Measurements from ENCODE around the gene SSC4D. TPM values are rescaled to one million over a fixed set of nuclear protein-coding genes. Genes with fewer than 3 reads are reported as not detected.

Gene SSC4D
- total and polyA plus RNA-seq, 4 experiments from 2014 or later, result 0.31 TPM; not detected in 3

DNA sequence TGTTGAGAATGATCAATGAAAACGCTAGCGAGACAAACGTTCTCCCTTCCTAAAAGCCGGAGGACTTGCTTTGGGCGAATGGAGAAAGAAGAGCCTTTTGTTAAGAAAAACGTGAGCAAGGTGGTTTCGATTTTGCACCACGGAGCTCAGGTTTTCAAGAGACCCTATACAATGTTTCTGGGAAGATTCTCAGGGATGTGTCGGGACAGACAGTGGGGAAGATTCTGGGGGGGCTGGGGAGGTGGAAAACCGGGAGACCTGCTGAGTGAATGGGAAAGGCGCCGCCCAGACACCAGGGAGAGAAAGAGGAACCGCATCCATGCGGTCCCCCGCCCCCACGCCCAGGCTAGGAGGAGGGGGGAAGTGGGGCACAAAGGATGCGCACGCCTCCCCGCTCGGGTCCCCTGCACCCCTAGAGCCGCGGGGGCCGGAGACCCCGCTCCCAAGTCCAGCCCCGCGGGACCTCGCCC lies 51.5 kb downstream of the SSC4D start:
- intact Hi-C loops (cut with micrococcal nuclease), result loop anchor here (1.0 to 2.0 kb wide), 3 partner anchors 12 to 443 kb away; partner anchors contain the start of genes HSPB1 and POR
- Mint-ChIP-seq H3K4me3 (peak overlapping the region; percentile 93 to 99 (median 96)), H3K27ac (peak overlapping the region; percentile 91 to 100 (median 97)), H3K4me1 (peaks cover 27 to 49% (median 38%) of the 10 kb centered on the region in 4 donors), H3K9me3 (no peaks in the 10 kb centered on the region), H3K36me3 (peaks cover 17 to 30% of the 10 kb centered on the region in 2 donors), H3K27me3 (no peaks in the 10 kb centered on the region)
- POLR2A ChIA-PET (ENCODE audit: partially characterized antibody), result interaction anchor here (0.6 to 6.7 kb wide), 16 partner anchors 8 to 310 kb away, joined by 3 to 128 read pairs (median 6); partner anchors contain the start of genes HSPB1, MDH2 and STYXL1
- no peaks in the 10 kb centered on the region for H3K27me3 ChIP-seq (ENCODE audit: insufficient read depth, low read length)
- DNase-seq, result peak in 4 of 5 donors; percentile 32 to 55 (median 48)
- H3K4me3 ChIP-seq (ENCODE audit: low read length in 2 of 2), result peak overlapping the region; percentile 51 to 80
- H3K36me3 ChIP-seq (ENCODE audit: insufficient read depth, low read length), result no peaks in the 10 kb centered on the region
- H3K9me3 ChIP-seq (ENCODE audit: control insufficient read depth in 1 of 2, low read length in 2 of 2), result no peaks in the 10 kb centered on the region
- H3K4me1 ChIP-seq (ENCODE audit: insufficient read depth, low read length), result peaks cover 49% of the 10 kb centered on the region
- peak overlapping the region; percentile 94 for H3K27ac ChIP-seq (ENCODE audit: low read depth, low read length)
- CTCF ChIA-PET (ENCODE audit: partially characterized antibody), result interaction anchor here (0.7 to 5.5 kb wide), 2 partner anchors 40 to 181 kb away, joined by 3 to 40 read pairs; no protein-coding TSS in a partner anchor

DNA sequence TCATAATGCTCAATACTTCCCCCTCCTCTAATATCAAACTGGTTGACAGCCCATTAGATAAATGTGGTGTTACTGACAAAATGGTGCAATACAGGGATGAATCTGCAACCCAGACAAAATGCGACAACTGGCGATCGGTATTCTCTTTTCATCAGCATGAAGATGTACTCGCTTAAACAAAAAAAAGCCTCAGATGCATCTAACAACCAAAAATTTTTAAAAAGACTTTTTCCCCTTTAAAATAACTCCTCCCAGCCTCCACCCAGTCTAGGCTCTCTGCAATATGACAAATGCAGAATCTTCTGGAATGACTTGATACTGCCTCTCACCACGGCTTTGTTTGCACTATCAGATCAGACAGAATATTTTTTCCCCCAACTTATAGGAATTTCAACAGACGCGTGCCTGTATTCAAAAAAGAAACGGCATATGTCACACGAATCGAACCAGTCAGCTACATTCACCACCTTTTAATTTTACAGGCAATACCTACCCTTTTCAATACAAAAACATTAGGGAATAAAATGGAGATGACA lies 52.0 kb downstream of the SSC4D start:
- DNase-seq, result peak in 1 of 5 donors; percentile 5
- peaks cover 54% of the 10 kb centered on the region for H3K4me1 ChIP-seq (ENCODE audit: insufficient read depth, low read length)
- CTCF ChIA-PET (ENCODE audit: partially characterized antibody), result interaction anchor here (0.7 to 5.5 kb wide), 2 partner anchors 40 to 180 kb away, joined by 3 to 40 read pairs; no protein-coding TSS in a partner anchor

GRCh38 chr7:76356823-76357222 lies 52.7 kb downstream of the SSC4D start:
- intact Hi-C loops (cut with micrococcal nuclease), result no loop called here
- CTCF ChIA-PET (ENCODE audit: partially characterized antibody), result interaction anchor here (5.5 kb wide), 1 partner anchor 39 kb away, joined by 40 read pairs; no protein-coding TSS in a partner anchor
- Mint-ChIP-seq H3K27ac (peak overlapping the region in 5 of 7 donors; percentile 70 to 100 (median 93)), H3K36me3 (peaks cover 17 to 34% of the 10 kb centered on the region in 2 donors), H3K9me3 (no peaks in the 10 kb centered on the region), H3K27me3 (no peaks in the 10 kb centered on the region), H3K4me1 (peaks cover 35 to 60% (median 48%) of the 10 kb centered on the region in 4 donors), H3K4me3 (peak overlapping the region; percentile 93 to 99 (median 96))
- Histone ChIP-seq H3K4me1 (ENCODE audit: insufficient read depth, low read length) (peaks cover 62% of the 10 kb centered on the region), H3K4me3 (ENCODE audit: low read length in 2 of 2) (no peak overlapping the region), H3K27me3 (ENCODE audit: insufficient read depth, low read length) (no peaks in the 10 kb centered on the region), H3K27ac (ENCODE audit: low read depth, low read length) (peak overlapping the region; percentile 94), H3K9me3 (ENCODE audit: control insufficient read depth in 1 of 2, low read length in 2 of 2) (no peaks in the 10 kb centered on the region), H3K36me3 (ENCODE audit: insufficient read depth, low read length) (no peaks in the 10 kb centered on the region)
- DNase-seq, result no peak
- POLR2A ChIA-PET (ENCODE audit: partially characterized antibody), result interaction anchor here (1.2 to 6.7 kb wide), 2 partner anchors 30 to 38 kb away, joined by 3 to 128 read pairs; no protein-coding TSS in a partner anchor

More for the DNA sequence above, 52.0 kb downstream of the SSC4D start:
- Mint-ChIP-seq H3K9me3 (no peaks in the 10 kb centered on the region), H3K27me3 (no peaks in the 10 kb centered on the region), H3K4me1 (peaks cover 30 to 53% (median 41%) of the 10 kb centered on the region in 4 donors), H3K4me3 (peak overlapping the region; percentile 93 to 99 (median 96)), H3K27ac (peak overlapping the region; percentile 91 to 100 (median 97)), H3K36me3 (peaks cover 17 to 30% of the 10 kb centered on the region in 2 donors)
- POLR2A ChIA-PET (ENCODE audit: partially characterized antibody), result interaction anchor here (0.6 to 6.7 kb wide), 8 partner anchors 16 to 67 kb away, joined by 3 to 128 read pairs (median 4); no protein-coding TSS in a partner anchor
- Histone ChIP-seq H3K9me3 (ENCODE audit: control insufficient read depth in 1 of 2, low read length in 2 of 2) (no peaks in the 10 kb centered on the region), H3K4me3 (ENCODE audit: low read length in 2 of 2) (peak overlapping the region; percentile 51 to 80), H3K27me3 (ENCODE audit: insufficient read depth, low read length) (no peaks in the 10 kb centered on the region), H3K36me3 (ENCODE audit: insufficient read depth, low read length) (no peaks in the 10 kb centered on the region), H3K27ac (ENCODE audit: low read depth, low read length) (peak overlapping the region; percentile 94)
- intact Hi-C loops (cut with micrococcal nuclease), result loop anchor here (1.0 to 2.0 kb wide), 3 partner anchors 11 to 443 kb away; partner anchors contain the start of genes HSPB1 and POR

- H3K4me3 Mint-ChIP-seq, result peak overlapping the region in 6 of 8 donors; percentile 1 to 68 (median 40)
Observed at GRCh38 chr7:76356115-76356514, 53.4 kb downstream of the SSC4D start.

DNA sequence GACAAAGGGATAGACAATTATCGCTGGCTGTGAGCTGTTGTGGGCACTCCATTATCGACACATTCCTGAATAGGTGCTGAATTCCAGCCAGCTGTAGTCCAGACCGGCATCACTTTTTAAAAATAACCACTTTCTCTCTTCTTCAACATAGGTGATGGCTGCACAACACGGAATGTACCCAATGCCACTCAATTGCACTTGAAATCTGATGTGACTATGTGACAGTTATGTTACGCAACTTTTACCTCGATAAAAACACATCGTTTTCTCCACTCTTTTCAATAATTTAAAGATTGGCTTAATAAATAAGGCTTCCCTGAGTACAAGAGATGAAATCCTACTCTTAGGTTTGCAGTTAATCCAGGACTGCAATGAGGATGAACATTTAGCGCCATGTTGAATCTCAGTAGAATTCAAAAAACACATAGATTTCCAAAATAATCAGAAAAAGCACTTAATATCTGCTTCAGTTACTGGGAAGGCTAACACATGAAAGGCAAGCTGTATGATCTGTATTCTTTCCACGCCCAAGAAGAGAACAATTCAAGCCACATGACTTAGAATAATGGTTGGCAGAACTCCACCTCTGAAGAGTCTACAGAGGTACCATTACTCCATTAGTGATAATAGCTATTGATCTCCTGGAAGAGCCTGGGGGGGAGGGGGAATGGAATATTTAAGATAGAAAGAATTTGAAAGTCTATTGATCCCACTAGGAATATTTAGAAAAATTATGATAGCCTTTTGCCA lies 54.3 kb downstream of the SSC4D start:
- peaks cover 44 to 77% (median 62%) of the 10 kb centered on the region in 4 donors for H3K4me1 Mint-ChIP-seq
- peak overlapping the region in 3 of 8 donors; percentile 9 to 68 (median 60) for H3K4me3 Mint-ChIP-seq
- Histone ChIP-seq H3K4me1 (ENCODE audit: insufficient read depth, low read length) (peaks cover 71% of the 10 kb centered on the region), H3K27me3 (ENCODE audit: insufficient read depth, low read length) (no peaks in the 10 kb centered on the region), H3K36me3 (ENCODE audit: insufficient read depth, low read length) (peaks cover 2% of the 10 kb centered on the region), H3K4me3 (ENCODE audit: low read length in 2 of 2) (no peak overlapping the region), H3K9me3 (ENCODE audit: control insufficient read depth in 1 of 2, low read length in 2 of 2) (no peaks in the 10 kb centered on the region), H3K27ac (ENCODE audit: low read depth, low read length) (no peak overlapping the region)
- peak overlapping the region in 3 of 7 donors; percentile 12 to 82 (median 14) for H3K27ac Mint-ChIP-seq
- H3K36me3 Mint-ChIP-seq, result peaks cover 17 to 43% of the 10 kb centered on the region in 2 donors
- intact Hi-C loops (cut with micrococcal nuclease), result no loop called here
- POLR2A ChIA-PET (ENCODE audit: partially characterized antibody), result interaction anchor here (6.7 kb wide), 1 partner anchor 37 kb away, joined by 128 read pairs; no protein-coding TSS in a partner anchor
- H3K27me3 Mint-ChIP-seq, result no peaks in the 10 kb centered on the region
- no peak for DNase-seq
- CTCF ChIA-PET (ENCODE audit: partially characterized antibody), result interaction anchor here (5.5 kb wide), 1 partner anchor 37 kb away, joined by 40 read pairs; no protein-coding TSS in a partner anchor
- no peaks in the 10 kb centered on the region for H3K9me3 Mint-ChIP-seq

More at GRCh38 chr7:76356115-76356514, 53.4 kb downstream of the SSC4D start:
- intact Hi-C loops (cut with micrococcal nuclease), result no loop called here
- Mint-ChIP-seq H3K9me3 (no peaks in the 10 kb centered on the region), H3K27ac (peak overlapping the region in 6 of 7 donors; percentile 6 to 71 (median 16)), H3K36me3 (peaks cover 17 to 41% of the 10 kb centered on the region in 2 donors), H3K4me1 (peaks cover 41 to 67% (median 54%) of the 10 kb centered on the region in 4 donors), H3K27me3 (no peaks in the 10 kb centered on the region)
- Histone ChIP-seq H3K4me1 (ENCODE audit: insufficient read depth, low read length) (peaks cover 67% of the 10 kb centered on the region), H3K9me3 (ENCODE audit: control insufficient read depth in 1 of 2, low read length in 2 of 2) (no peaks in the 10 kb centered on the region), H3K36me3 (ENCODE audit: insufficient read depth, low read length) (no peaks in the 10 kb centered on the region), H3K4me3 (ENCODE audit: low read length in 2 of 2) (no peak overlapping the region), H3K27ac (ENCODE audit: low read depth, low read length) (no peak overlapping the region), H3K27me3 (ENCODE audit: insufficient read depth, low read length) (no peaks in the 10 kb centered on the region)
- ChIA-PET CTCF (ENCODE audit: partially characterized antibody) (interaction anchor here (5.5 kb wide), 1 partner anchor 38 kb away, joined by 40 read pairs; no protein-coding TSS in a partner anchor), POLR2A (ENCODE audit: partially characterized antibody) (interaction anchor here (6.7 kb wide), 1 partner anchor 38 kb away, joined by 128 read pairs; no protein-coding TSS in a partner anchor)
- DNase-seq, result no peak

- H3K4me3 Mint-ChIP-seq, result peak overlapping the region in 2 of 8 donors; percentile 17 to 28
- ChIA-PET POLR2A (ENCODE audit: partially characterized antibody) (interaction anchor here (6.7 kb wide), 1 partner anchor 36 kb away, joined by 128 read pairs; no protein-coding TSS in a partner anchor), CTCF (ENCODE audit: partially characterized antibody) (no interaction called here)
- intact Hi-C loops (cut with micrococcal nuclease), result no loop called here
- DNase-seq, result no peak
- H3K4me3 ChIP-seq (ENCODE audit: low read length in 2 of 2), result no peak overlapping the region
- peaks cover 73% of the 10 kb centered on the region for H3K4me1 ChIP-seq (ENCODE audit: insufficient read depth, low read length)
- H3K9me3 ChIP-seq (ENCODE audit: control insufficient read depth in 1 of 2, low read length in 2 of 2), result no peaks in the 10 kb centered on the region
- peaks cover 8% of the 10 kb centered on the region for H3K36me3 ChIP-seq (ENCODE audit: insufficient read depth, low read length)
- H3K9me3 Mint-ChIP-seq, result no peaks in the 10 kb centered on the region
- H3K27ac Mint-ChIP-seq, result no peak overlapping the region
- H3K27me3 ChIP-seq (ENCODE audit: insufficient read depth, low read length), result no peaks in the 10 kb centered on the region
- H3K4me1 Mint-ChIP-seq, result peaks cover 43 to 78% (median 63%) of the 10 kb centered on the region in 4 donors
- H3K36me3 Mint-ChIP-seq, result peaks cover 22 to 47% of the 10 kb centered on the region in 2 donors
- no peaks in the 10 kb centered on the region for H3K27me3 Mint-ChIP-seq
- H3K27ac ChIP-seq (ENCODE audit: low read depth, low read length), result no peak overlapping the region
Observed at GRCh38 chr7:76354516-76354915, 55.0 kb downstream of the SSC4D start.
